ENCODE measurements around the gene CSNK2A1.

GRCh38 chr20:562232-562897 is 18.8 kb upstream of the CSNK2A1 start:
- no peak for TF ChIP-seq CTCF (conservative IDR thresholded peaks at IDR 0.05; ENCODE audit: low read depth in 2 of 2)
- no peak for TF ChIP-seq POLR2AphosphoS5 (IDR thresholded peaks at IDR 0.05; ENCODE audit: low read depth)
- TF ChIP-seq EZH2 (IDR thresholded peaks at IDR 0.05; ENCODE audit: low read depth, unreplicated experiment) = no peak
- no peak for TF ChIP-seq REST (IDR thresholded peaks at IDR 0.05; ENCODE audit: unreplicated experiment)
- no peak for TF ChIP-seq EZH2phosphoT487 (IDR thresholded peaks at IDR 0.05; ENCODE audit: unreplicated experiment)
- no peak for TF ChIP-seq STAT1 (IDR thresholded peaks at IDR 0.05; ENCODE audit: unreplicated experiment)
- no peak for TF ChIP-seq JUNB (IDR thresholded peaks at IDR 0.05; ENCODE audit: unreplicated experiment)
- TF ChIP-seq CREB1 (CRISPR knock-in tag; IDR thresholded peaks at IDR 0.05; ENCODE audit: low read depth) = no peak
- no peak for TF ChIP-seq ETS1 (IDR thresholded peaks at IDR 0.05)
- TF ChIP-seq NANOG (IDR thresholded peaks at IDR 0.05; ENCODE audit: borderline replicate concordance) = no peak
